GM12878 (cell line): ENCODE measurements around the gene PRR5L.

Experiments
- JUND ChIP-seq: IDR thresholded peaks from 2 replicates; pipeline ENCODE4 v1.6.1; 2012; ENCODE audit warnings: low read depth, mild to moderate bottlenecking, low read length, improper control_type of control experiment, moderate library complexity
- NBN ChIP-seq: fragments of 450-650 bp; IDR thresholded peaks from 2 replicates; pipeline ENCODE4 v1.6.1; 2016
- PAX8 ChIP-seq: fragments of 450-650 bp; IDR thresholded peaks from 2 replicates; pipeline ENCODE4 v1.6.1; 2017; ENCODE audit warnings: mild to moderate bottlenecking, moderate library complexity
- POLR2AphosphoS5 ChIP-seq: IDR thresholded peaks from 2 replicates; pipeline ENCODE4 v1.6.1; 2011; ENCODE audit warnings: mild to moderate bottlenecking, low read length, inconsistent platforms
- TF ChIP-seq, protein P1 (sequence below): IDR thresholded peaks from 2 replicates; pipeline ENCODE4 v1.6.1; 2011; ENCODE audit warnings: borderline replicate concordance, low read depth, mild to moderate bottlenecking, moderate library complexity, low read length; ENCODE audit not compliant: insufficient read depth, poor library complexity, severe bottlenecking
- TF ChIP-seq, protein P2 (sequence below), 3 experiments: IDR thresholded peaks in 2 of 3; conservative IDR thresholded peaks in 1 of 3; 2 replicates each; pipeline ENCODE4 v1.5.1; 2011; ENCODE audit warnings: low read depth in 3 of 3, low read length in 3 of 3, mild to moderate bottlenecking in 3 of 3, control low read depth in 2 of 3, moderate library complexity in 2 of 3, inconsistent platforms in 1 of 3, mixed read lengths in 1 of 3; ENCODE audit not compliant: control insufficient read depth in 2 of 3, insufficient read depth in 1 of 3; ENCODE audit errors: extremely low read depth in 1 of 3
- TF ChIP-seq, protein P3 (sequence below): IDR thresholded peaks from 2 replicates; pipeline ENCODE4 v1.6.1; 2011; ENCODE audit warnings: mild to moderate bottlenecking, low read depth, low read length, moderate library complexity; ENCODE audit not compliant: insufficient replicate concordance

DNA sequence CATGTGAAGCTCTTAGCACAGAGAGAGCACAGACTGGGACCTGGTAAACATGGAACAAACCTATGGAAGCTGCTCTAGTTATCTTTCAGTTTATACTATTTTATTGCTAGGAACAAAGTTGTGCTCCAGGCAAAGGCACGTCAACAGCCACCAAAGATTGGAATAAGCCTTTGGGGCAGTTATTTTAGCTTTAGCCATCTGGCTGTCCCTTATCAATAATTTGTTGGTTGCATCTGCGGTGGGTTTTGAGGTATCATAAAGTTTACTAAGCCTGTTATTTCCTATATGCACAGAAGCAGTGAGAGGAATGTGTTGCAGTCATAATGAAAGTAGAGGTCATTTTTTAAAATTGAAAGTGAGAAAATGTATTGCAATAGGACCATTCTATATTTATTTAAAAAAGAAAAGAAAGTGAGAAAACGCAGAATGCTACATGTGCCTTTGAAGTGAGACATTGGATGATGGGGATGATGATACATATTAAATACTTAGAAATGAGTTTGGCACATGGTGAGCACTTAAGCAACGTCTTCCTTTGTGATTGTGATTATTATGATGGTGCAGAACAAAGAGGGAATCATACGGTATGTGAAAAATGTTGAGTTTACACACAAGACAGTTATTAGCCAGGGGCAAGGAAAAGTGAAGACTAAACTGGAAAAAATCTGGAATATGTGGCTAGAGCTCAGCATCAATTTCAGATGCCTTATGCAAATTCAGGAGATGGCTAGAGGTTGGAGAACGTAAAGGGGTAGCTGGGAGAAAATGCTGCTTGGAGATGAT, 58.3 kb downstream of the PRR5L start:
- TF ChIP-seq, protein P1, sequence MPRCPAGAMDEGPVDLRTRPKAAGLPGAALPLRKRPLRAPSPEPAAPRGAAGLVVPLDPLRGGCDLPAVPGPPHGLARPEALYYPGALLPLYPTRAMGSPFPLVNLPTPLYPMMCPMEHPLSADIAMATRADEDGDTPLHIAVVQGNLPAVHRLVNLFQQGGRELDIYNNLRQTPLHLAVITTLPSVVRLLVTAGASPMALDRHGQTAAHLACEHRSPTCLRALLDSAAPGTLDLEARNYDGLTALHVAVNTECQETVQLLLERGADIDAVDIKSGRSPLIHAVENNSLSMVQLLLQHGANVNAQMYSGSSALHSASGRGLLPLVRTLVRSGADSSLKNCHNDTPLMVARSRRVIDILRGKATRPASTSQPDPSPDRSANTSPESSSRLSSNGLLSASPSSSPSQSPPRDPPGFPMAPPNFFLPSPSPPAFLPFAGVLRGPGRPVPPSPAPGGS: no peak
- TF ChIP-seq JUND (peak; percentile 91), PAX8 (no peak), NBN (no peak), POLR2AphosphoS5 (no peak)
- TF ChIP-seq, protein P2, sequence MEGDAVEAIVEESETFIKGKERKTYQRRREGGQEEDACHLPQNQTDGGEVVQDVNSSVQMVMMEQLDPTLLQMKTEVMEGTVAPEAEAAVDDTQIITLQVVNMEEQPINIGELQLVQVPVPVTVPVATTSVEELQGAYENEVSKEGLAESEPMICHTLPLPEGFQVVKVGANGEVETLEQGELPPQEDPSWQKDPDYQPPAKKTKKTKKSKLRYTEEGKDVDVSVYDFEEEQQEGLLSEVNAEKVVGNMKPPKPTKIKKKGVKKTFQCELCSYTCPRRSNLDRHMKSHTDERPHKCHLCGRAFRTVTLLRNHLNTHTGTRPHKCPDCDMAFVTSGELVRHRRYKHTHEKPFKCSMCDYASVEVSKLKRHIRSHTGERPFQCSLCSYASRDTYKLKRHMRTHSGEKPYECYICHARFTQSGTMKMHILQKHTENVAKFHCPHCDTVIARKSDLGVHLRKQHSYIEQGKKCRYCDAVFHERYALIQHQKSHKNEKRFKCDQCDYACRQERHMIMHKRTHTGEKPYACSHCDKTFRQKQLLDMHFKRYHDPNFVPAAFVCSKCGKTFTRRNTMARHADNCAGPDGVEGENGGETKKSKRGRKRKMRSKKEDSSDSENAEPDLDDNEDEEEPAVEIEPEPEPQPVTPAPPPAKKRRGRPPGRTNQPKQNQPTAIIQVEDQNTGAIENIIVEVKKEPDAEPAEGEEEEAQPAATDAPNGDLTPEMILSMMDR (IDR thresholded peaks at IDR 0.05 in 2 of 3, conservative IDR thresholded peaks at IDR 0.05 in 1 of 3; ENCODE audit: control insufficient read depth in 2 of 3, extremely low read depth in 1 of 3, insufficient read depth in 1 of 3, low read depth in 3 of 3, low read length in 3 of 3): no peak
- TF ChIP-seq, protein P3, sequence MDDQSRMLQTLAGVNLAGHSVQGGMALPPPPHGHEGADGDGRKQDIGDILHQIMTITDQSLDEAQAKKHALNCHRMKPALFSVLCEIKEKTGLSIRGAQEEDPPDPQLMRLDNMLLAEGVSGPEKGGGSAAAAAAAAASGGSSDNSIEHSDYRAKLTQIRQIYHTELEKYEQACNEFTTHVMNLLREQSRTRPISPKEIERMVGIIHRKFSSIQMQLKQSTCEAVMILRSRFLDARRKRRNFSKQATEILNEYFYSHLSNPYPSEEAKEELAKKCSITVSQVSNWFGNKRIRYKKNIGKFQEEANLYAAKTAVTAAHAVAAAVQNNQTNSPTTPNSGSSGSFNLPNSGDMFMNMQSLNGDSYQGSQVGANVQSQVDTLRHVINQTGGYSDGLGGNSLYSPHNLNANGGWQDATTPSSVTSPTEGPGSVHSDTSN: no peak
